ENCODE measurements around the gene DPT. TPM values are rescaled to one million over a fixed set of nuclear protein-coding genes. Genes with fewer than 3 reads are reported as not detected.

The DPT gene
- total and polyA plus RNA-seq, 2 donors (not counting 3 experiments of a cell fraction or from before 2014, with no cell fraction given): not detected

- intact Hi-C loops (cut with micrococcal nuclease) (no loop called here), dilution Hi-C loops (cut with MboI; ENCODE audit: extremely low pct_ligation_motif_present, low sequenced_read_pairs) (no loop called here)
- Histone ChIP-seq H3K36me3 (ENCODE audit: control insufficient read depth in 2 of 2, extremely low read depth in 1 of 2, insufficient read depth in 2 of 2, low read length in 2 of 2) (no peaks in the 10 kb centered on the region), H4K20me1 (replicated peaks; ENCODE audit: control insufficient read depth, extremely low read depth, insufficient read depth, low read length) (no peaks in the 10 kb centered on the region), H3K9ac (replicated peaks; ENCODE audit: extremely low read depth, insufficient read depth, low read length) (no peak overlapping the region), H3K27ac (ENCODE audit: insufficient read depth, low read depth, low read length) (no peak overlapping the region), H3K9me3 (replicated peaks; ENCODE audit: control insufficient read depth, insufficient read depth, low read length) (no peaks in the 10 kb centered on the region), H3K4me2 (ENCODE audit: insufficient read depth, low read length) (no peak overlapping the region), H3K9me1 (replicated peaks; ENCODE audit: control insufficient read depth, extremely low read depth, insufficient read depth, low read length) (no peaks in the 10 kb centered on the region), H3K79me2 (ENCODE audit: control insufficient read depth, insufficient read depth, low read length) (no peaks in the 10 kb centered on the region), H2AFZ (ENCODE audit: low read depth, low read length) (no peak overlapping the region), H3K27me3 (ENCODE audit: control insufficient read depth in 2 of 2, insufficient read depth in 2 of 2, low read length in 2 of 2) (no peaks in the 10 kb centered on the region), H3K4me1 (ENCODE audit: control insufficient read depth, extremely low read depth, insufficient read depth, low read length) (no peaks in the 10 kb centered on the region), H3K4me3 (replicated peaks in 1 of 3; ENCODE audit: insufficient read depth in 1 of 3, low read depth in 1 of 3, low read length in 3 of 3) (no peak overlapping the region)
- CTCF ChIA-PET: interaction anchor here (0.9 kb wide), 1 partner anchor 12 kb away, joined by 3 read pairs; no protein-coding TSS in a partner anchor
- POLR2A ChIA-PET: no interaction called here
- TF ChIP-seq POLR2AphosphoS5 (IDR thresholded peaks at IDR 0.05; ENCODE audit: insufficient read depth, low read depth, low read length): no peak
- TF ChIP-seq JUN (IDR thresholded peaks at IDR 0.05; ENCODE audit: borderline replicate concordance, insufficient read depth, insufficient read length, low read depth): no peak
- no peak for TF ChIP-seq MYC (IDR thresholded peaks at IDR 0.05; ENCODE audit: low read depth, low read length)
- no peak for TF ChIP-seq GATA2 (IDR thresholded peaks at IDR 0.05; ENCODE audit: insufficient read depth, insufficient read length, low read depth, low read length)
- no peak for TF ChIP-seq CTCF (IDR thresholded peaks at IDR 0.05; ENCODE audit: extremely low read depth in 1 of 2, insufficient read depth in 1 of 2, low read depth in 1 of 2, low read length in 2 of 2)
- TF ChIP-seq MAX (IDR thresholded peaks at IDR 0.05; ENCODE audit: insufficient read depth, insufficient read length): no peak
- no peak for TF ChIP-seq POLR2A (IDR thresholded peaks at IDR 0.05; ENCODE audit: low read depth, low read length)
- no peak for TF ChIP-seq FOS (IDR thresholded peaks at IDR 0.05; ENCODE audit: borderline replicate concordance, insufficient read depth, low read length)
- no peak for TF ChIP-seq EZH2 (IDR thresholded peaks at IDR 0.05; ENCODE audit: borderline replicate concordance, low read depth, low read length, severe bottlenecking)
- DNase-seq (ENCODE audit: low read depth, low spot score): no peak
- no peak for FAIRE-seq
- BruUV-seq (replicated peaks): no TSS peak
Measured at GRCh38 chr1:168717906-168718891, 10.8 kb downstream of the DPT start.
